K562 (cell line): Measurements from ENCODE around the gene OR2B2. TPM values are rescaled to one million over a fixed set of nuclear protein-coding genes. Genes with fewer than 3 reads are reported as not detected.

Experiments used
- CEBPB ChIP-seq: fragments of 450-650 bp; IDR thresholded peaks from 2 replicates; pipeline ENCODE4 v1.6.1; 2016; ENCODE audit warnings: missing genetic modification characterization, missing compliant biosample characterization
- DMBX1 ChIP-seq: fragments of 250-450 bp; sonication (Bioruptor Pico); IDR thresholded peaks from 2 replicates; pipeline ENCODE4 v1.8.0; 2022; ENCODE audit warnings: inconsistent platforms, mild to moderate bottlenecking, moderate library complexity, borderline replicate concordance
- ELF4 ChIP-seq: fragments of 450-650 bp; formaldehyde crosslinking; IDR thresholded peaks from 2 replicates; pipeline ENCODE4 v1.4.0; 2022; ENCODE audit warnings: missing genetic modification characterization
- FOSL1 ChIP-seq: fragments of 200-800 bp; sonication (Bioruptor generic); conservative IDR thresholded peaks from 2 replicates; pipeline ENCODE4 v1.6.1; 2016; ENCODE audit warnings: missing genetic modification characterization, missing compliant biosample characterization
- MCM7 ChIP-seq, 2 experiments: fragments of 450-650 bp; IDR thresholded peaks; 2 replicates each; pipeline ENCODE4 v1.6.1; 2016 to 2018
- MTF1 ChIP-seq: fragments of 250-450 bp; sonication (Bioruptor Pico); IDR thresholded peaks from 2 replicates; pipeline ENCODE4 v1.9.0; 2021; ENCODE audit warnings: moderate library complexity, mild to moderate bottlenecking, inconsistent platforms, borderline replicate concordance
- NFRKB ChIP-seq: fragments of 450-650 bp; IDR thresholded peaks from 2 replicates; pipeline ENCODE4 v1.6.1; 2016; ENCODE audit warnings: low read depth
- NR4A1 ChIP-seq, 2 experiments: fragments of 250-450 bp in 1 of 2; fragments of 450-650 bp in 1 of 2; sonication (Bioruptor Pico) in 1 of 2; IDR thresholded peaks; 2 replicates each; pipeline versions ENCODE4 v1.4.0 to v1.6.1; 2016 to 2020; ENCODE audit warnings: mild to moderate bottlenecking in 2 of 2, missing compliant biosample characterization in 1 of 2, missing genetic modification characterization in 1 of 2, moderate library complexity in 1 of 2
- POLR2AphosphoS2 ChIP-seq: IDR thresholded peaks from 2 replicates; pipeline ENCODE4 v1.6.1; 2012; ENCODE audit warnings: low read length, improper control_type of control experiment
- POLR3A ChIP-seq: IDR thresholded peaks from 2 replicates; pipeline ENCODE4 v1.6.1; 2011; ENCODE audit warnings: borderline replicate concordance, mild to moderate bottlenecking, moderate library complexity; ENCODE audit not compliant: insufficient read length, insufficient read depth; ENCODE audit errors: extremely low read depth
- RHOXF2B ChIP-seq: fragments of 250-450 bp; sonication (Bioruptor Pico); conservative IDR thresholded peaks from 2 replicates; pipeline ENCODE4 v1.5.1; 2021
- SMAD3 ChIP-seq: fragments of 450-650 bp; formaldehyde crosslinking; conservative IDR thresholded peaks from 2 replicates; pipeline ENCODE4 v1.4.0; 2020; ENCODE audit warnings: mild to moderate bottlenecking
- STAT5A ChIP-seq: IDR thresholded peaks from 2 replicates; pipeline ENCODE4 v1.6.1; 2012; ENCODE audit warnings: low read length, inconsistent platforms, borderline replicate concordance
- ZFX ChIP-seq: sonication (generic); formaldehyde crosslinking; IDR thresholded peaks from 2 replicates; pipeline ENCODE4 v1.8.0; 2022; ENCODE audit warnings: mild to moderate bottlenecking, missing genetic modification reagents, moderate library complexity
- ZNF316 ChIP-seq: fragments of 450-650 bp; IDR thresholded peaks from 2 replicates; pipeline ENCODE4 v1.6.1; 2016
- polyA plus RNA-seq, 8 experiments: library from polyadenylated mRNA; depleted of rRNA in 4 of 8; stranded (reverse) in 5 of 8; unstranded in 3 of 8; fragments of >200 nt; fragmentation: Nextera tagmentation in 2 of 8; fragmentation: Illumina TruSeq in 1 of 8; extraction: Ambion mirVana in 2 of 8; extraction: Trizol in 1 of 8; gene quantifications; 2 replicates each; pipeline versions ENCODE4 v1.2.1 to v1.2.3, GENCODE V29; 2011 to 2014; ENCODE audit warnings: inconsistent platforms in 1 of 8, missing spikeins in 1 of 8
- total RNA-seq, 7 experiments: library from RNA; depleted of rRNA in 6 of 7; stranded (reverse); fragments of >200 nt in 6 of 7; fragmentation: Illumina TruSeq in 2 of 7; extraction: Trizol in 2 of 7; gene quantifications; 2 replicates each; pipeline versions ENCODE4 v1.2.1 to v1.2.3, GENCODE V29; 2011 to 2021; ENCODE audit warnings: low replicate concordance in 1 of 7
- TF ChIP-seq, protein P1 (sequence below): fragments of 150-350 bp; IDR thresholded peaks from 2 replicates; pipeline ENCODE4 v1.6.1; 2014; ENCODE audit warnings: low read depth, mild to moderate bottlenecking, low read length, borderline replicate concordance
- TF ChIP-seq, protein P2 (sequence below): fragments of 250-450 bp; sonication (Bioruptor Pico); IDR thresholded peaks from 2 replicates; pipeline ENCODE4 v1.4.0; 2020; ENCODE audit warnings: borderline replicate concordance
- TF ChIP-seq, protein P3 (sequence below), 2 experiments: fragments of 450-650 bp; IDR thresholded peaks; 2 replicates each; pipeline ENCODE4 v1.6.1; 2018; ENCODE audit warnings: mild to moderate bottlenecking in 2 of 2, low read depth in 1 of 2; ENCODE audit not compliant: partially characterized antibody in 2 of 2
- TF ChIP-seq, protein P4 (sequence below): fragments of 450-650 bp; formaldehyde crosslinking; IDR thresholded peaks from 2 replicates; pipeline ENCODE4 v1.4.0; 2020; ENCODE audit warnings: mild to moderate bottlenecking, moderate library complexity

Gene OR2B2
- total and polyA plus RNA-seq, 9 of the 15 experiments (the other 6 are each of a cell fraction or from before 2014, with no cell fraction given), result 0.24 TPM; not detected in 8

DNA sequence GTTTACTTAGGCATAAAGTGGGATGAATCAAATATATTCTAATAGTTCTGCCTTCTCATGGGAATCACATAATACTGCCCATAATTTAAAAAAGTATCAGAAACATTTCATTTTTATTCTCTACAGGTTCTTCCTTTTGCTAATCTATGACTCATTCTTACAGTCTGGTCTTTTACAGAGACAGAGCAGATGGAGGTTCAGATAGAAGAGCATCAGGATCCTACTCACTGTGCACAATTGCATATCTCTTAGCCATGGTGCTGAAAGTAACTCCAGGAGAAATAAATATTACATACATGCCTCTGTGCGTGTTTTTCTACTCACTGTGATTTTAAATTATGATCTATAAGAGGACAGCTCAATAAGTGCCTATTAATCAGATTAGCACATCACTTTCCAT lies 28.6 kb upstream of the OR2B2 start (continued):
- TF ChIP-seq CEBPB (tag), result no peak
- TF ChIP-seq ZFX, result no peak
- no peak for TF ChIP-seq ZNF316
- TF ChIP-seq DMBX1 (CRISPR knock-in tag), result no peak
- no peak for TF ChIP-seq NR4A1 (CRISPR knock-in tag; IDR thresholded peaks at IDR 0.05)
- no peak for TF ChIP-seq NR4A1 (tag; IDR thresholded peaks at IDR 0.05)
- TF ChIP-seq, protein P1, sequence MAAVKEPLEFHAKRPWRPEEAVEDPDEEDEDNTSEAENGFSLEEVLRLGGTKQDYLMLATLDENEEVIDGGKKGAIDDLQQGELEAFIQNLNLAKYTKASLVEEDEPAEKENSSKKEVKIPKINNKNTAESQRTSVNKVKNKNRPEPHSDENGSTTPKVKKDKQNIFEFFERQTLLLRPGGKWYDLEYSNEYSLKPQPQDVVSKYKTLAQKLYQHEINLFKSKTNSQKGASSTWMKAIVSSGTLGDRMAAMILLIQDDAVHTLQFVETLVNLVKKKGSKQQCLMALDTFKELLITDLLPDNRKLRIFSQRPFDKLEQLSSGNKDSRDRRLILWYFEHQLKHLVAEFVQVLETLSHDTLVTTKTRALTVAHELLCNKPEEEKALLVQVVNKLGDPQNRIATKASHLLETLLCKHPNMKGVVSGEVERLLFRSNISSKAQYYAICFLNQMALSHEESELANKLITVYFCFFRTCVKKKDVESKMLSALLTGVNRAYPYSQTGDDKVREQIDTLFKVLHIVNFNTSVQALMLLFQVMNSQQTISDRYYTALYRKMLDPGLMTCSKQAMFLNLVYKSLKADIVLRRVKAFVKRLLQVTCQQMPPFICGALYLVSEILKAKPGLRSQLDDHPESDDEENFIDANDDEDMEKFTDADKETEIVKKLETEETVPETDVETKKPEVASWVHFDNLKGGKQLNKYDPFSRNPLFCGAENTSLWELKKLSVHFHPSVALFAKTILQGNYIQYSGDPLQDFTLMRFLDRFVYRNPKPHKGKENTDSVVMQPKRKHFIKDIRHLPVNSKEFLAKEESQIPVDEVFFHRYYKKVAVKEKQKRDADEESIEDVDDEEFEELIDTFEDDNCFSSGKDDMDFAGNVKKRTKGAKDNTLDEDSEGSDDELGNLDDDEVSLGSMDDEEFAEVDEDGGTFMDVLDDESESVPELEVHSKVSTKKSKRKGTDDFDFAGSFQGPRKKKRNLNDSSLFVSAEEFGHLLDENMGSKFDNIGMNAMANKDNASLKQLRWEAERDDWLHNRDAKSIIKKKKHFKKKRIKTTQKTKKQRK, result no peak
- no peak for TF ChIP-seq ELF4 (CRISPR knock-in tag)
- TF ChIP-seq, protein P2, sequence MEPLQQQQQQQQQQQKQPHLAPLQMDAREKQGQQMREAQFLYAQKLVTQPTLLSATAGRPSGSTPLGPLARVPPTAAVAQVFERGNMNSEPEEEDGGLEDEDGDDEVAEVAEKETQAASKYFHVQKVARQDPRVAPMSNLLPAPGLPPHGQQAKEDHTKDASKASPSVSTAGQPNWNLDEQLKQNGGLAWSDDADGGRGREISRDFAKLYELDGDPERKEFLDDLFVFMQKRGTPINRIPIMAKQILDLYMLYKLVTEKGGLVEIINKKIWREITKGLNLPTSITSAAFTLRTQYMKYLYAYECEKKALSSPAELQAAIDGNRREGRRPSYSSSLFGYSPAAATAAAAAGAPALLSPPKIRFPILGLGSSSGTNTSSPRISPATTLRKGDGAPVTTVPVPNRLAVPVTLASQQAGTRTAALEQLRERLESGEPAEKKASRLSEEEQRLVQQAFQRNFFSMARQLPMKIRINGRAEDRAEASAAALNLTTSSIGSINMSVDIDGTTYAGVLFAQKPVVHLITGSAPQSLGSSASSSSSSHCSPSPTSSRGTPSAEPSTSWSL (CRISPR knock-in tag), result no peak
- peak; percentile 97 for TF ChIP-seq FOSL1 (tag)
- no peak for TF ChIP-seq NFRKB
- TF ChIP-seq, protein P3, sequence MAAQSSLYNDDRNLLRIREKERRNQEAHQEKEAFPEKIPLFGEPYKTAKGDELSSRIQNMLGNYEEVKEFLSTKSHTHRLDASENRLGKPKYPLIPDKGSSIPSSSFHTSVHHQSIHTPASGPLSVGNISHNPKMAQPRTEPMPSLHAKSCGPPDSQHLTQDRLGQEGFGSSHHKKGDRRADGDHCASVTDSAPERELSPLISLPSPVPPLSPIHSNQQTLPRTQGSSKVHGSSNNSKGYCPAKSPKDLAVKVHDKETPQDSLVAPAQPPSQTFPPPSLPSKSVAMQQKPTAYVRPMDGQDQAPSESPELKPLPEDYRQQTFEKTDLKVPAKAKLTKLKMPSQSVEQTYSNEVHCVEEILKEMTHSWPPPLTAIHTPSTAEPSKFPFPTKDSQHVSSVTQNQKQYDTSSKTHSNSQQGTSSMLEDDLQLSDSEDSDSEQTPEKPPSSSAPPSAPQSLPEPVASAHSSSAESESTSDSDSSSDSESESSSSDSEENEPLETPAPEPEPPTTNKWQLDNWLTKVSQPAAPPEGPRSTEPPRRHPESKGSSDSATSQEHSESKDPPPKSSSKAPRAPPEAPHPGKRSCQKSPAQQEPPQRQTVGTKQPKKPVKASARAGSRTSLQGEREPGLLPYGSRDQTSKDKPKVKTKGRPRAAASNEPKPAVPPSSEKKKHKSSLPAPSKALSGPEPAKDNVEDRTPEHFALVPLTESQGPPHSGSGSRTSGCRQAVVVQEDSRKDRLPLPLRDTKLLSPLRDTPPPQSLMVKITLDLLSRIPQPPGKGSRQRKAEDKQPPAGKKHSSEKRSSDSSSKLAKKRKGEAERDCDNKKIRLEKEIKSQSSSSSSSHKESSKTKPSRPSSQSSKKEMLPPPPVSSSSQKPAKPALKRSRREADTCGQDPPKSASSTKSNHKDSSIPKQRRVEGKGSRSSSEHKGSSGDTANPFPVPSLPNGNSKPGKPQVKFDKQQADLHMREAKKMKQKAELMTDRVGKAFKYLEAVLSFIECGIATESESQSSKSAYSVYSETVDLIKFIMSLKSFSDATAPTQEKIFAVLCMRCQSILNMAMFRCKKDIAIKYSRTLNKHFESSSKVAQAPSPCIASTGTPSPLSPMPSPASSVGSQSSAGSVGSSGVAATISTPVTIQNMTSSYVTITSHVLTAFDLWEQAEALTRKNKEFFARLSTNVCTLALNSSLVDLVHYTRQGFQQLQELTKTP (IDR thresholded peaks at IDR 0.05; ENCODE audit: low read depth in 1 of 2, partially characterized antibody in 2 of 2), result peak in 1 of 2 experiments; percentile 30
- peak; percentile 75; the same call in 1 of the 2 replicates for TF ChIP-seq STAT5A
- TF ChIP-seq, protein P4, sequence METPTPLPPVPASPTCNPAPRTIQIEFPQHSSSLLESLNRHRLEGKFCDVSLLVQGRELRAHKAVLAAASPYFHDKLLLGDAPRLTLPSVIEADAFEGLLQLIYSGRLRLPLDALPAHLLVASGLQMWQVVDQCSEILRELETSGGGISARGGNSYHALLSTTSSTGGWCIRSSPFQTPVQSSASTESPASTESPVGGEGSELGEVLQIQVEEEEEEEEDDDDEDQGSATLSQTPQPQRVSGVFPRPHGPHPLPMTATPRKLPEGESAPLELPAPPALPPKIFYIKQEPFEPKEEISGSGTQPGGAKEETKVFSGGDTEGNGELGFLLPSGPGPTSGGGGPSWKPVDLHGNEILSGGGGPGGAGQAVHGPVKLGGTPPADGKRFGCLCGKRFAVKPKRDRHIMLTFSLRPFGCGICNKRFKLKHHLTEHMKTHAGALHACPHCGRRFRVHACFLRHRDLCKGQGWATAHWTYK (CRISPR knock-in tag), result no peak
- no peak for TF ChIP-seq MTF1 (CRISPR knock-in tag)
- no peak for TF ChIP-seq POLR3A
- TF ChIP-seq POLR2AphosphoS2, result no peak
- no peak for TF ChIP-seq SMAD3
- no peak for TF ChIP-seq RHOXF2B (CRISPR knock-in tag)
- TF ChIP-seq MCM7 (IDR thresholded peaks at IDR 0.05), result no peak
